Measurements from ENCODE around the gene ASCC1. TPM values are rescaled to one million over a fixed set of nuclear protein-coding genes. Genes with fewer than 3 reads are reported as not detected.
A peak's percentile ranks its signal among the peaks of the same experiment; 100 is the strongest.

ASCC1 gene
- polyA plus RNA-seq, 2 of the 4 experiments (the other 2 are of a cell fraction): 56.5 to 82.3 TPM

DNA sequence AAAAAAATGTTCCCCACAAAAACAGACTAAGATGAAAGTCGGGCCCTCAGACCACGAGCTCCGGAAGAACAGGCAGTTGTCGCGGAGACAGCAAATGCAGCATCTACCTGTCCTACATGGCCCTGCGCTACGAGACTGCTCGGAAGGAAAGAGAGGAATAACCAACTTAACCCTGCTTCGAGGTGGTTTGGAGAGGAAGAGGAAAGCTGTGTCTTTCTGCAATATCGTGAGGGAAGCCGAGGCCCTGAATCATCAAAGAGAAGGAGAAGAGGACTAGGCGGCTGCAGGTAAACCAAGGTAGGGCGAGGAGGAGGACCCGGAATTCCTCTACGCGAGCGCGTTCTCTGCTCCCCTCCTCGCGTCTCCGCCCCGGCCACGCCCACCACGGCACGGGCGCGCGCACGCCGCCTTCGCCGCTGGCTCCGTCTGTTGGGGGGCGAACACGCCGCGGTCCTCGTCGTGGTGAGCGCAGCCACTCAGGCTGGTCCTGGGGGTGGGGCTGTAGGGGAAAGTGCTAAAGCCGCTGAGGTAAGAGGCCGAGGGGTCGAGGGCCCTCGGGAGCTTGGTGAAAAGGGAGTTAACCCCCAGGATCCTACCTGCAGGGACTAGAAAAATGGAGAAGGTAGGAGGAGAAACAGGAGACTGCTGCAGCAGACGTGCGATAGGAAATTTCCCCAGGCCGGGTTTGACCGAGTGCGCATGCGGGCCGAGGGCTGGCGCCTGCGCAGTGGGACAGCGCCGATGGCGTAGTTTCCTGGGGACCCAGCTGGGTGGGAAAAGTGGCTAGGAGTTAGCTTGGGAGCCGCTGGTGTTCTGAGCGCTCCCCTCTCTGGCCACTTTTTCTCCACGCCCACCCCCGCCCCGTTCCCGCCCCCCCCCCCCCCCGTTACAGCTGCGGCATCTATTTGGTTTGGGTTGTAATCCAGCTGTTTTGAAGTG is at the start of gene ASCC1, which contains the start of gene ANAPC16 (continued):
- TF ChIP-seq, protein P1, sequence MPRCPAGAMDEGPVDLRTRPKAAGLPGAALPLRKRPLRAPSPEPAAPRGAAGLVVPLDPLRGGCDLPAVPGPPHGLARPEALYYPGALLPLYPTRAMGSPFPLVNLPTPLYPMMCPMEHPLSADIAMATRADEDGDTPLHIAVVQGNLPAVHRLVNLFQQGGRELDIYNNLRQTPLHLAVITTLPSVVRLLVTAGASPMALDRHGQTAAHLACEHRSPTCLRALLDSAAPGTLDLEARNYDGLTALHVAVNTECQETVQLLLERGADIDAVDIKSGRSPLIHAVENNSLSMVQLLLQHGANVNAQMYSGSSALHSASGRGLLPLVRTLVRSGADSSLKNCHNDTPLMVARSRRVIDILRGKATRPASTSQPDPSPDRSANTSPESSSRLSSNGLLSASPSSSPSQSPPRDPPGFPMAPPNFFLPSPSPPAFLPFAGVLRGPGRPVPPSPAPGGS (IDR thresholded peaks at IDR 0.05): peak; percentile 93
- TF ChIP-seq HOXA7 (CRISPR knock-in tag; IDR thresholded peaks at IDR 0.05): no peak
- TF ChIP-seq MYC (IDR thresholded peaks at IDR 0.05; ENCODE audit: borderline replicate concordance, low read length): peak; percentile 90
- TF ChIP-seq FOSL2 (IDR thresholded peaks at IDR 0.05): no peak
- no peak for TF ChIP-seq FOSL2 (CRISPR knock-in tag; IDR thresholded peaks at IDR 0.05)
- TF ChIP-seq, protein P2, sequence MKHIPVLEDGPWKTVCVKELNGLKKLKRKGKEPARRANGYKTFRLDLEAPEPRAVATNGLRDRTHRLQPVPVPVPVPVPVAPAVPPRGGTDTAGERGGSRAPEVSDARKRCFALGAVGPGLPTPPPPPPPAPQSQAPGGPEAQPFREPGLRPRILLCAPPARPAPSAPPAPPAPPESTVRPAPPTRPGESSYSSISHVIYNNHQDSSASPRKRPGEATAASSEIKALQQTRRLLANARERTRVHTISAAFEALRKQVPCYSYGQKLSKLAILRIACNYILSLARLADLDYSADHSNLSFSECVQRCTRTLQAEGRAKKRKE (CRISPR knock-in tag; IDR thresholded peaks at IDR 0.05; ENCODE audit: low read depth): no peak
- no peak; the same call in 1 of the 2 replicates for TF ChIP-seq GATA3 (IDR thresholded peaks at IDR 0.05; ENCODE audit: borderline replicate concordance)
- TF ChIP-seq NPAS2 (CRISPR knock-in tag; IDR thresholded peaks at IDR 0.05; ENCODE audit: borderline replicate concordance): no peak
- no peak for TF ChIP-seq CBX8 (IDR thresholded peaks at IDR 0.05)
- TF ChIP-seq, protein P3, sequence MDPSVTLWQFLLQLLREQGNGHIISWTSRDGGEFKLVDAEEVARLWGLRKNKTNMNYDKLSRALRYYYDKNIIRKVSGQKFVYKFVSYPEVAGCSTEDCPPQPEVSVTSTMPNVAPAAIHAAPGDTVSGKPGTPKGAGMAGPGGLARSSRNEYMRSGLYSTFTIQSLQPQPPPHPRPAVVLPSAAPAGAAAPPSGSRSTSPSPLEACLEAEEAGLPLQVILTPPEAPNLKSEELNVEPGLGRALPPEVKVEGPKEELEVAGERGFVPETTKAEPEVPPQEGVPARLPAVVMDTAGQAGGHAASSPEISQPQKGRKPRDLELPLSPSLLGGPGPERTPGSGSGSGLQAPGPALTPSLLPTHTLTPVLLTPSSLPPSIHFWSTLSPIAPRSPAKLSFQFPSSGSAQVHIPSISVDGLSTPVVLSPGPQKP (IDR thresholded peaks at IDR 0.05; ENCODE audit: low read depth, low read length): no peak
- no peak for TF ChIP-seq ZC3H11A (IDR thresholded peaks at IDR 0.05)
- peak; percentile 94 to 98 for TF ChIP-seq JUN (IDR thresholded peaks at IDR 0.05)
- TF ChIP-seq, protein P4, sequence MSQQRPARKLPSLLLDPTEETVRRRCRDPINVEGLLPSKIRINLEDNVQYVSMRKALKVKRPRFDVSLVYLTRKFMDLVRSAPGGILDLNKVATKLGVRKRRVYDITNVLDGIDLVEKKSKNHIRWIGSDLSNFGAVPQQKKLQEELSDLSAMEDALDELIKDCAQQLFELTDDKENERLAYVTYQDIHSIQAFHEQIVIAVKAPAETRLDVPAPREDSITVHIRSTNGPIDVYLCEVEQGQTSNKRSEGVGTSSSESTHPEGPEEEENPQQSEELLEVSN (IDR thresholded peaks at IDR 0.05; ENCODE audit: borderline replicate concordance, low read depth): peak; percentile 82
- no peak for TF ChIP-seq HEYL (CRISPR knock-in tag; IDR thresholded peaks at IDR 0.05)
- TF ChIP-seq KDM5A (IDR thresholded peaks at IDR 0.05): no peak

DNA sequence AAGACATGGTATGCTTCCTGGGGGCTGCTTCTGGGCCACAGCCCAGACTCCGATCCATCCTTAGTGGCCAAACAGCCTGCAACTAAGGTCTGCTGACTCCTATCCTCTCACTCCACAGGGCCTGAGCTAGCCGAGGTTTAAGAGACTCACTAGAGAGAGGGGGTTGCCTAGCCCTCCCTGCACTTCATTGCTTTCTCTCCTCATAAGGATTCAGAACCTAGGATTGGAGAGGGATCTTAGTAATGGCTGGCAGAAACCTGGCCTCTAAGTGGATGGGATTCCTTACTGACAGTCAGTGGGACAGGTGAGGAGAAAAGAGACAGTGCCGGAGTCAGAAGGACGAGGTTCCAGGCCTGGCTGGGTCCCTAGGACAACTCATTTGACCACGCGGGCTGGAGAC is 49.4 kb upstream of the ASCC1 start:
- 86% methylated on average over 6 of the region's 6 CpGs for WGBS (ENCODE audit: missing lambda C conversion rate)
- Histone ChIP-seq H3K4me2 (no peak overlapping the region), H3K9me3 (no peaks in the 10 kb centered on the region), H3K4me3 (no peak overlapping the region), H3K27ac (peak overlapping the region; percentile 99 to 100), H3K4me1 (peaks cover 58% of the 10 kb centered on the region)
- ChIA-PET POLR2A (interaction anchor here (3.0 kb wide), 1 partner anchor 7 kb away, joined by 36 read pairs; the partner anchor contains the start of gene DDIT4), CTCF (interaction anchor here (1.1 to 1.7 kb wide), 2 partner anchors 9 to 951 kb away, joined by 3 to 8 read pairs; no protein-coding TSS in a partner anchor)
- TF ChIP-seq KDM1A (IDR thresholded peaks at IDR 0.05; ENCODE audit: low read depth) (no peak), ZNF302 (CRISPR knock-in tag; IDR thresholded peaks at IDR 0.05) (no peak), PHF8 (IDR thresholded peaks at IDR 0.05; ENCODE audit: borderline replicate concordance, low read depth) (no peak), ZFP36 (IDR thresholded peaks at IDR 0.05; ENCODE audit: borderline replicate concordance, partially characterized antibody) (no peak), ESRRA (IDR thresholded peaks at IDR 0.05; ENCODE audit: borderline replicate concordance, low read length) (no peak), MAFK (IDR thresholded peaks at IDR 0.05; ENCODE audit: partially characterized antibody) (no peak)
- TF ChIP-seq, protein P5, sequence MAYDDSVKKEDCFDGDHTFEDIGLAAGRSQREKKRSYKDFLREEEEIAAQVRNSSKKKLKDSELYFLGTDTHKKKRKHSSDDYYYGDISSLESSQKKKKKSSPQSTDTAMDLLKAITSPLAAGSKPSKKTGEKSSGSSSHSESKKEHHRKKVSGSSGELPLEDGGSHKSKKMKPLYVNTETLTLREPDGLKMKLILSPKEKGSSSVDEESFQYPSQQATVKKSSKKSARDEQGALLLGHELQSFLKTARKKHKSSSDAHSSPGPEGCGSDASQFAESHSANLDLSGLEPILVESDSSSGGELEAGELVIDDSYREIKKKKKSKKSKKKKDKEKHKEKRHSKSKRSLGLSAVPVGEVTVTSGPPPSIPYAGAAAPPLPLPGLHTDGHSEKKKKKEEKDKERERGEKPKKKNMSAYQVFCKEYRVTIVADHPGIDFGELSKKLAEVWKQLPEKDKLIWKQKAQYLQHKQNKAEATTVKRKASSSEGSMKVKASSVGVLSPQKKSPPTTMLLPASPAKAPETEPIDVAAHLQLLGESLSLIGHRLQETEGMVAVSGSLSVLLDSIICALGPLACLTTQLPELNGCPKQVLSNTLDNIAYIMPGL (CRISPR knock-in tag; IDR thresholded peaks at IDR 0.05; ENCODE audit: borderline replicate concordance): no peak
- TF ChIP-seq, protein P6, sequence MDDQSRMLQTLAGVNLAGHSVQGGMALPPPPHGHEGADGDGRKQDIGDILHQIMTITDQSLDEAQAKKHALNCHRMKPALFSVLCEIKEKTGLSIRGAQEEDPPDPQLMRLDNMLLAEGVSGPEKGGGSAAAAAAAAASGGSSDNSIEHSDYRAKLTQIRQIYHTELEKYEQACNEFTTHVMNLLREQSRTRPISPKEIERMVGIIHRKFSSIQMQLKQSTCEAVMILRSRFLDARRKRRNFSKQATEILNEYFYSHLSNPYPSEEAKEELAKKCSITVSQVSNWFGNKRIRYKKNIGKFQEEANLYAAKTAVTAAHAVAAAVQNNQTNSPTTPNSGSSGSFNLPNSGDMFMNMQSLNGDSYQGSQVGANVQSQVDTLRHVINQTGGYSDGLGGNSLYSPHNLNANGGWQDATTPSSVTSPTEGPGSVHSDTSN (IDR thresholded peaks at IDR 0.05): no peak
- TF ChIP-seq, protein P7, sequence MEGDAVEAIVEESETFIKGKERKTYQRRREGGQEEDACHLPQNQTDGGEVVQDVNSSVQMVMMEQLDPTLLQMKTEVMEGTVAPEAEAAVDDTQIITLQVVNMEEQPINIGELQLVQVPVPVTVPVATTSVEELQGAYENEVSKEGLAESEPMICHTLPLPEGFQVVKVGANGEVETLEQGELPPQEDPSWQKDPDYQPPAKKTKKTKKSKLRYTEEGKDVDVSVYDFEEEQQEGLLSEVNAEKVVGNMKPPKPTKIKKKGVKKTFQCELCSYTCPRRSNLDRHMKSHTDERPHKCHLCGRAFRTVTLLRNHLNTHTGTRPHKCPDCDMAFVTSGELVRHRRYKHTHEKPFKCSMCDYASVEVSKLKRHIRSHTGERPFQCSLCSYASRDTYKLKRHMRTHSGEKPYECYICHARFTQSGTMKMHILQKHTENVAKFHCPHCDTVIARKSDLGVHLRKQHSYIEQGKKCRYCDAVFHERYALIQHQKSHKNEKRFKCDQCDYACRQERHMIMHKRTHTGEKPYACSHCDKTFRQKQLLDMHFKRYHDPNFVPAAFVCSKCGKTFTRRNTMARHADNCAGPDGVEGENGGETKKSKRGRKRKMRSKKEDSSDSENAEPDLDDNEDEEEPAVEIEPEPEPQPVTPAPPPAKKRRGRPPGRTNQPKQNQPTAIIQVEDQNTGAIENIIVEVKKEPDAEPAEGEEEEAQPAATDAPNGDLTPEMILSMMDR (IDR thresholded peaks at IDR 0.05): no peak
- ATAC-seq (no peak), FAIRE-seq (no peak), DNase-seq (ENCODE audit: low read depth in 1 of 2, low spot score in 1 of 2) (no peak)
